BLaER1 (cell line): ENCODE results near the gene CDH23.
A peak's percentile ranks its signal among the peaks of the same experiment; 100 is the strongest.

ENCODE experiments used
- H3K27ac ChIP-seq: shearing (Covaris generic); formaldehyde crosslinking; 2 replicates; pipeline ENCODE4 v1.8.1; 2022
- H3K27me3 ChIP-seq: shearing (Covaris generic); formaldehyde crosslinking; 2 replicates; pipeline ENCODE4 v1.8.1; 2022
- H3K36me3 ChIP-seq: shearing (Covaris generic); formaldehyde crosslinking; 2 replicates; pipeline ENCODE4 v1.8.1; 2022
- H3K4me1 ChIP-seq: shearing (Covaris generic); formaldehyde crosslinking; 2 replicates; pipeline ENCODE4 v1.8.1; 2022
- H3K4me2 ChIP-seq: shearing (Covaris generic); formaldehyde crosslinking; 2 replicates; pipeline ENCODE4 v1.8.1; 2022
- H3K4me3 ChIP-seq: shearing (Covaris generic); formaldehyde crosslinking; 2 replicates; pipeline ENCODE4 v1.8.1; 2022
- H3K9ac ChIP-seq: shearing (Covaris generic); formaldehyde crosslinking; 2 replicates; pipeline ENCODE4 v1.8.1; 2022
- H3K9me3 ChIP-seq: shearing (Covaris generic); formaldehyde crosslinking; 2 replicates; pipeline ENCODE4 v1.8.1; 2022
- H4K20me1 ChIP-seq: shearing (Covaris generic); formaldehyde crosslinking; 2 replicates; pipeline ENCODE4 v1.8.1; 2022
- Cebpa-rat ChIP-seq: shearing (Covaris generic); IDR thresholded peaks from 2 replicates; pipeline ENCODE4 v1.8.1; 2022

CDH23 gene

DNA sequence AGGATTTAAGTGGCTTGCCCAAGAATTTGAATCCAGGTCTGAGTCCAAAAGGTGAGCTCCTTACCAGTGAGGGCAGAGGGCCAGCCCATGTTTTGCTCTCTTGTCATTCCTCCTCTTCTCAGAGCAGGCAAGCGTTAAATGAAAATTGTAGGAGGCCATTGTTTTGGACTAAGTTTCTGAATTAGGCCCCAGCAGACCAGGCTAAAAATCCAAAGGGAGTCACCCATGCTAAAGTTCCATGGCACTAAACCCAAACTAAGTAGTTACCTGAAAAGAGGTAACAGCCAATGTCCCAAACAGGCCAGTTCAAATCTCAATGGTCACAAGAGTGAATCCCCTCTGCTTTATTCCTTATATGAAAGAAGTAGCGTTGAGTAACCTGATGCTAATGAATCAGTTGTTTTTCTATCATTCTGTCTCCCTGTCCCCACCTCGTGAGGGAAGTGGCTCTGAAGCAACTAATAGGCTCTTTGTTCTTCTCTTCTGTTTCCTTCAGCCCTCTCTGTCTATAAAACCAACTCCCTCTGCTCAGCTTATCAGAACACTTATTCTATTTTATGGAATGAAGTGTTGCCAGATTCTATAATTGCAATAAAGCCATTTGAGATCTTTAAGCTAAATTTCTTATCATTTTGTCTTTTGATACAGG, 17.5 kb upstream of the CDH23 start:
- H3K4me3 ChIP-seq = no peak overlapping the region

DNA sequence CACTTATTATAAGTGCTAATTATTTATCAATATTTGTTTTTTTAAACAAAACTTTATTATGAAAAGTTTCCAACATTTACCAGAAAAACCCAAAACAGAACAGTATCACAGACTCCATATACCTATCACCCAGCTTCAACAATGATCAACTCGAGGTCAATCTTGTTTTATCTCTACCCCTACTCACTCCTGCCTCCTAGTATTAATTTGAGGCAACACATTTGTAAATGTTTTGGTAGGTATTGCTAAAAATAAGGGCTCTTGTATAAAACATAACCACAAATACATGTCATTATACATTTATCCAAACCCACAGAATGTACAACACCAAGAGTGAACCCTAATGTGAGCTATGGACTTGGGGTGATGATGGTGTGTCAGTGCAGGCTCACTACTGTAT, 15.9 kb upstream of the CDH23 start:
- H3K4me2 ChIP-seq = no peak overlapping the region
- H3K4me3 ChIP-seq = no peak overlapping the region
- TF ChIP-seq Cebpa-rat = no peak
- no peak overlapping the region for H3K9ac ChIP-seq
- no peaks in the 10 kb centered on the region for H3K27me3 ChIP-seq
- peaks cover 52% of the 10 kb centered on the region for H3K4me1 ChIP-seq
- no peak overlapping the region for H3K27ac ChIP-seq
- no peaks in the 10 kb centered on the region for H3K36me3 ChIP-seq
- no peaks in the 10 kb centered on the region for H4K20me1 ChIP-seq
- H3K9me3 ChIP-seq = no peaks in the 10 kb centered on the region

More for the DNA sequence above, 17.5 kb upstream of the CDH23 start:
- H3K9ac ChIP-seq = 0 out of 2 replicates have a peak overlapping the region, but pooled peaks have one; percentile 11
- no peak for TF ChIP-seq Cebpa-rat
- no peaks in the 10 kb centered on the region for H4K20me1 ChIP-seq
- no peaks in the 10 kb centered on the region for H3K36me3 ChIP-seq
- peaks cover 42% of the 10 kb centered on the region for H3K4me1 ChIP-seq
- H3K27me3 ChIP-seq = no peaks in the 10 kb centered on the region
- no peaks in the 10 kb centered on the region for H3K9me3 ChIP-seq
- H3K4me2 ChIP-seq = peak overlapping the region; percentile 98
- H3K27ac ChIP-seq = peak overlapping the region; percentile 33

DNA sequence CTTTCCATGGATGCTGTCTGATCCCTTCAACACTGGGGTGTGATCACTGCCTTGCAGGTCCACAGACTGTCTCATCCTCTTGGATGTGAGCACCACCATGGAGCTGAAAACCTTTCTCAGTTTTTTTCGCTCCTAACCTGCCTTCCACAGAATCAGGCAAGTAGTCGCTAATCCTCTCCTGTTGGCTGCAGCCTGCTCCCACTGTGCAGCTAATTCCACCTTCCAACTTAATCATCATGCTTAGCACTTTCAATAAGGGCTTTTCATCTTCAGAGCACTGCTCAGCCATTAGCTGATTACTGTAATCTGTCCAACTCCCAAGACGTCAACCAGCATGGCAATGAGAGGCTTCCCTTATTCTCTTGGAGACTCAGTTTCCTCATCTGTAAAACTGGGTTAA, 15.1 kb upstream of the CDH23 start:
- no peaks in the 10 kb centered on the region for H3K27me3 ChIP-seq
- H4K20me1 ChIP-seq = no peaks in the 10 kb centered on the region
- H3K36me3 ChIP-seq = no peaks in the 10 kb centered on the region
- no peaks in the 10 kb centered on the region for H3K9me3 ChIP-seq
- H3K27ac ChIP-seq = no peak overlapping the region
- H3K4me1 ChIP-seq = peaks cover 44% of the 10 kb centered on the region
- no peak for TF ChIP-seq Cebpa-rat
- no peak overlapping the region for H3K9ac ChIP-seq
- H3K4me3 ChIP-seq = no peak overlapping the region
- H3K4me2 ChIP-seq = no peak overlapping the region

DNA sequence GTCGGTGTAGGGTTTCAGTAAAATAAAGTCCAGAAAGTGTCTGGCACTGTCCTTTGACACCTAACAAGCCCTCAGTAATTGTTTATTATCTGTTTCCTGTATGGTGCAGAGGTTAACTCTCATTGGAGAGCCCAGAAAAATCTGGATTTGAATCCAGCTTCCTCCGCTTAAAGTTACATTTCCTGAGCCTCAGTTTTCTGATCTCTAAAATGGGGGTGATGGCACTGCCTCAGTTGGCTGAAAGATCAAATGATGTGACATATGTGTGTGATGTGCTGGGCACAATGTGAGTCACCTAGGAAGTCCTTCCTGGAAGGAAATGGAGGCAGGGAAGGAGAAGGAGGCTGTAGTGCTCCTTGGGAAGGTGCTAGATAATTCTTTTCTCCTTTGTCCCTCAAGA, 14.7 kb upstream of the CDH23 start:
- H3K4me2 ChIP-seq = no peak overlapping the region
- H3K9ac ChIP-seq = no peak overlapping the region
- H3K36me3 ChIP-seq = no peaks in the 10 kb centered on the region
- TF ChIP-seq Cebpa-rat = no peak
- H3K4me3 ChIP-seq = no peak overlapping the region
- H3K27ac ChIP-seq = no peak overlapping the region
- H3K27me3 ChIP-seq = no peaks in the 10 kb centered on the region
- H4K20me1 ChIP-seq = no peaks in the 10 kb centered on the region
- H3K4me1 ChIP-seq = peaks cover 40% of the 10 kb centered on the region
- H3K9me3 ChIP-seq = no peaks in the 10 kb centered on the region

DNA sequence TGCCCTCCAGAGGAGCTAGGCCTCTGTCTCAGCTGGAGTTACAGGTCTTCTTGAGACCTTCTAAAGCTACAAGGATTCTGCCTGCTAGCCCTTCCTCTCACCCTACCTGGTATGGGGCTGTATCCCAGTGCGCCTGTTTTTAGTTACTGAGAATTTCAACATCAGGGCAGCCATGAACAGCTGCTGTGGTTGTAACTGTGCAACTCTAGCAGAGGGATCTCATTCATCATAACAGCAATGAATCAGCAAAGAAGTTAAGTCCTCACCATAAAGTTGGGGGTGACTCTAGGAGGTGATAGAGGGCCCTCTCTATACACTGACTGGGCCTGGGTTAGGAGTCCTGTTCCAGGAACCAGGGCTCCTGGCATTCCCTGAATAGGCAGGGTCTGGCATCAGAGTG, 14.0 kb upstream of the CDH23 start:
- H3K27me3 ChIP-seq = no peaks in the 10 kb centered on the region
- no peak overlapping the region for H3K27ac ChIP-seq
- H3K4me3 ChIP-seq = no peak overlapping the region
- H3K4me2 ChIP-seq = no peak overlapping the region
- H4K20me1 ChIP-seq = no peaks in the 10 kb centered on the region
- no peaks in the 10 kb centered on the region for H3K9me3 ChIP-seq
- H3K4me1 ChIP-seq = peaks cover 33% of the 10 kb centered on the region
- no peak for TF ChIP-seq Cebpa-rat
- H3K9ac ChIP-seq = no peak overlapping the region
- no peaks in the 10 kb centered on the region for H3K36me3 ChIP-seq

DNA sequence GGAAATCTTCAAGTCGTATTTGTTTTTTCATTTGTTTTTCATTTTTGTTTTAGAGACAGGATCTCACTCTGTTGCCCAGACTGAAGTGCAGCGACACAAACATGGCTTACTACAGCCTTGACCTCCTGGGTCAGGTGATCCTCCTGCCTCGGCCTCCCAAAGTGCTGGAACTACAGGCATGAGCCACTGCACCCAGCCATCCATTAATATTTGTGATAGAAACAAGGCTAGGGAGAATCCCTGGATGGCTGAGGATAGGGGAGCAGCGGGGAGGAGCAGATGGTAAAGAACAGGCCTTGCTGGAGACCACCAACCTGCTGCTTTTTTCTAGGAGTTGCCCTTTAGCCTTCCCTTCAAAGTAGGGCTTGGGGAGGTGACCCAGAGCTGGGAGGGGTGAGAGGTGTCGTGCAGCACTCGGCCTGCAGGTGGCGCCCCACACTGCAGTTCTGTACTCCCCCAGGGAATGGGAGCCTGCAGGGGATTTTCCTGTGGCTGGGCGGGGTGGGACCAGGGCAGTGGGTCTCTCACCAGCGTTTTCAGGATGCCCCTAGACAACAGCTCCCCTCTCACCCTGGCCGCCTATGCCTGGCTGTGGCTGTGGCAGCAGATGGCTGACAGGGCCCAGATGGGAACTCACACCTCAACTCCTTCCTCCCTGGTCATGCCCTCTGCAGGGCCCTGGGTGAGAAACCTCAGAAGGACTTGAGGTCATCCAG, 12.6 kb upstream of the CDH23 start:
- peaks cover 19% of the 10 kb centered on the region for H3K4me1 ChIP-seq
- no peaks in the 10 kb centered on the region for H3K36me3 ChIP-seq
- H3K4me2 ChIP-seq = peak overlapping the region; percentile 20
- no peak for TF ChIP-seq Cebpa-rat
- H3K27me3 ChIP-seq = no peaks in the 10 kb centered on the region
- no peak overlapping the region for H3K27ac ChIP-seq
- no peak overlapping the region for H3K9ac ChIP-seq
- H3K4me3 ChIP-seq = no peak overlapping the region
- H3K9me3 ChIP-seq = no peaks in the 10 kb centered on the region
- no peaks in the 10 kb centered on the region for H4K20me1 ChIP-seq

DNA sequence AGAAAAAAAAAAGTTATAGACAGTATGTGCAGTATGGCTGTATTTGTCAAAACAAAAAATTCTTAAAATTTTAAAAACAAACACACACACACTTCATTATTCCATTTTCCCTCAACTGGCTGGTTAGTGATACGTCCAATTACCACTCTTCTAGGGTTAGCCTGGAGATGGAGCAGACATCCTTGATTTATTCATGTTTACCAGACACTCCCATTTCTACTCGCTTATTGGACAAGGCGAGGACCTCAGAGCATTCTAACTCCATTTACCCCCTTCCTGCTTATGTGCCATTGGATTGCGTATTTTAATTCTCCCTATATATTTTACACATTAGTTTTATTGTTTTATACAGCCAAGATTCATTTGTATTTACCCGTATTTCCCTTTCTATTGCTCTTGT, 8.5 kb upstream of the CDH23 start:
- no peak overlapping the region for H3K9ac ChIP-seq
- H3K27ac ChIP-seq = no peak overlapping the region
- no peaks in the 10 kb centered on the region for H3K36me3 ChIP-seq
- H3K4me2 ChIP-seq = no peak overlapping the region
- H3K27me3 ChIP-seq = no peaks in the 10 kb centered on the region
- no peaks in the 10 kb centered on the region for H4K20me1 ChIP-seq
- no peak for TF ChIP-seq Cebpa-rat
- no peak overlapping the region for H3K4me3 ChIP-seq
- no peaks in the 10 kb centered on the region for H3K9me3 ChIP-seq
- peaks cover 39% of the 10 kb centered on the region for H3K4me1 ChIP-seq

DNA sequence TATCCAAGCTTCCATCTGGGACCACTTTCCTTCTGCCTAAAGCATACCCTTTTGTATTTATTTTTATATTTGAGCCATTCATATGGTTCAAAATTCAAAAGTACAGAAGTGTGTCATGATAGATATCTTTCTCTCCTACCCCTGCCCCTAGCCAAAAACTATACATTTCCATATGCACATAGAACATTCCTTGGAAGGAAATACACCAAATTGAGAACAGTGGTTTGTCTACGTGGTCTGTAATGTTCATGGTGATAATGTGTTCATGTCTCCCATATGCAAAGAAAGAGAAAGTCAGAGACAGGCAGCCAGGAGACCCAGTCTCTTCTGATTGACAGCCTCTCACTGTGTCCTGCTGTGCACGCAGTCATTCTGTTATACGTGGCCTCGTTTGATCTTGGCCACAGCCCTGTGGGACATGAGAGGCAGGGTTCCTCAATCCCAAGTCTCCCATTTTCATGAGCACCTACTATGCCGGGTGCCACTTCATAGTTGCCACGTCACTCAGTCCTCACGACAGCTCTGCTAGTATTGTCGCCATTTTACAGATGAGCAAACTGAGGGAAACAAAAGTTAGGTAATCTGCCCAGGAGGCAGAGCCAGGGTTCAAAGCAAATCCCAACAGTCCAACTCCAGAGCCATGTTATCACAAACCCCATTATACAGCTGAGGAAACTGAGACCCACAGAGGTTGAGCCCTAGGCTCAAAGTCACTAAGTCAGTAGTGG, 8.0 kb upstream of the CDH23 start:
- Histone ChIP-seq H3K27me3 (no peaks in the 10 kb centered on the region), H3K9ac (no peak overlapping the region), H3K36me3 (no peaks in the 10 kb centered on the region), H3K4me1 (peaks cover 39% of the 10 kb centered on the region), H3K4me2 (no peak overlapping the region), H3K27ac (no peak overlapping the region), H3K4me3 (no peak overlapping the region), H4K20me1 (no peaks in the 10 kb centered on the region), H3K9me3 (no peaks in the 10 kb centered on the region)
- TF ChIP-seq Cebpa-rat = no peak

DNA sequence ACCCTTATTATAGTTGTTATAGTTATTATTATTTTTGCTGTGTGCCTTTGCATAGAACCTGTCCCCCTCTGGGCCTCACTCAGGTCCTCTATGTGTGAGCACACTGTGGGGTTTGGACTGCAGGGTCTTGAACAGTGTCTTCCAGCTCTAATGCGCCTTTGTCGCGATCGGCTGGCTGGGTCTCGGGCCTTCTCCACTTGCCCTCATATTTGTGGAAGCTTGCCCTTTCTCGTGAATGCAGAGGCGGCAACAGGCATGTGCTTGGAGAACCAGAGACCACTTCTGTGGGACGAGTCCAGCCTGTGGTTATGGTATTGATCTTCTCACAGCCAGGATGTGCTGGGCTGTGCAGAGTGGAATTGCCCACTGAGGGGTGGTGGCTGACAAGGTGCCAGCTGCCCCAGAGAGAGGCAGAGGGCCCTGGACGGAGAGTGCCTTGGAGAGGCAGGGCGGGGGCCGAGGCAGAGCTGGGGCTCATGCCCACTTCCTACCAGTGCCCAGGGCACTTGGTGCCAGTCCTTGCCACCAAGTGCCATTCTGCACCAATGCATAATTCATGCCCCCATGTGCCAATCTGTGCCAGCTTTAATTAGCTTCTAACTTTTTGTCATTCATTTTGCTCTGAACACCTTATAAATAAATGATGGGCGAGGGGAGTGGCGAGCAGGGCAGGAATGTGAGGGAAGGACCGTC, 6.8 kb upstream of the CDH23 start:
- H3K27me3 ChIP-seq = 0 out of 2 replicates have a peak, but pooled peaks cover under 1% of the 10 kb centered on the region
- no peak overlapping the region for H3K4me3 ChIP-seq
- H4K20me1 ChIP-seq = no peaks in the 10 kb centered on the region
- peak overlapping the region; percentile 75 for H3K4me2 ChIP-seq
- peaks cover 33% of the 10 kb centered on the region for H3K4me1 ChIP-seq
- TF ChIP-seq Cebpa-rat = no peak
- no peaks in the 10 kb centered on the region for H3K36me3 ChIP-seq
- peak overlapping the region; percentile 11; the same call in 1 of the 2 replicates for H3K9ac ChIP-seq
- H3K27ac ChIP-seq = 0 out of 2 replicates have a peak overlapping the region, but pooled peaks have one; percentile 0
- H3K9me3 ChIP-seq = no peaks in the 10 kb centered on the region
